ENCODE results near the gene MAP3K14. TPM values are rescaled to one million over a fixed set of nuclear protein-coding genes. Genes with fewer than 3 reads are reported as not detected.

The MAP3K14 gene
- total and polyA plus RNA-seq, 5 donors = 10.8 to 17.1 (median 15.0) TPM

DNA sequence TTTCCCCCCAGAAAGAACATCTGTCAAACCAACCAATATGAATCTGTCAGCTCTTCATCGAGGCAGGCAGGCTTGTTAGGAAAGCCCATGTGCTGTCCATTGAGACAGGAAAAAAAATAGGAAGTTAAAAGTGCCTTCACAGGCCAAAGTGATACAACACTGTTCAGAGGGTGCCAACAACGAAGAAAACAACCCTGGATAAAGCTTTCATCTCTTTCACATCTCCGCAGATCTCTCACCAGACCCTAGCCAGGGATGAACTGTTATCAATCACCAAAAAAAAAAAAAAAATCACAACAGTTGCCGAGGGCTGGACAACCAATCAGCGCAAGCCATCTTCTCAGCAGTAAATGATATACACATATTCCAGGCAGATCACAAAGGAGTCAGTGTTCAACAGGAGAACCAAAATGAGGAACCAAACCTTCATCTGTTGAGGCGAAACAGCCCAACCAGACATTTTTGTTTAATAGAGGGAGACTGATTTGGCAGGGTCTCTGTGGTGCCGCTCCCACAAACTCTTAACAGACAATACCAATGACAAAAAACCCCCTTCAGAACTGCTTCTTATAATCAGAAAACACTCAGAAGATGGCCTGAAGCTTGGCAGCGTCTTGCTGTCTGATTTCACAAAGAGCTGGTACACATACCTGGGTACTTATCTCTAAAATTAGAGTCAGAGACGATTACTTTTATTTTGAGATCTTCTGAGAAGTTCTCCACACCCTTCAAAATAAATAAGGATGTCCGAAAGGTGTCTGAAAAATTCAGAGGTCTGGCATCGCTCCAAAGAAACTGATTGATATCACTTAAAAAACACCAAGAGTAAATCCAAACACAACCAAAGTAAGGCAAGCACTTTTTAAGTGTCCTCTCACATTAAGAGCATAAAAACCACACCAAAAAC is 1.8 kb downstream of the MAP3K14 start:
- peak overlapping the region; percentile 92 for H3K4me3 ChIP-seq (ENCODE audit: low read length)
- WGBS = 24% methylated on average over 11 of the region's 11 CpGs
- ATAC-seq (no peak), DNase-seq (no peak)
- H3K9me3 ChIP-seq (ENCODE audit: control insufficient read depth, low read length) = no peaks in the 10 kb centered on the region
- peak overlapping the region; percentile 65 for H3K27ac ChIP-seq (ENCODE audit: low read length)
- H3K27me3 ChIP-seq (ENCODE audit: control insufficient read depth, insufficient read depth) = no peaks in the 10 kb centered on the region
- intact Hi-C loops (cut with DNase I) = loop anchor here in 3 of 4 donors (5.0 to 10.0 kb wide), 4 partner anchors 38 to 170 kb away; partner anchors contain the start of gene HEXIM1 (in 1 of the 3)
- peaks cover 32% of the 10 kb centered on the region for H3K4me1 ChIP-seq (ENCODE audit: control insufficient read depth, insufficient read depth, low read length)

DNA sequence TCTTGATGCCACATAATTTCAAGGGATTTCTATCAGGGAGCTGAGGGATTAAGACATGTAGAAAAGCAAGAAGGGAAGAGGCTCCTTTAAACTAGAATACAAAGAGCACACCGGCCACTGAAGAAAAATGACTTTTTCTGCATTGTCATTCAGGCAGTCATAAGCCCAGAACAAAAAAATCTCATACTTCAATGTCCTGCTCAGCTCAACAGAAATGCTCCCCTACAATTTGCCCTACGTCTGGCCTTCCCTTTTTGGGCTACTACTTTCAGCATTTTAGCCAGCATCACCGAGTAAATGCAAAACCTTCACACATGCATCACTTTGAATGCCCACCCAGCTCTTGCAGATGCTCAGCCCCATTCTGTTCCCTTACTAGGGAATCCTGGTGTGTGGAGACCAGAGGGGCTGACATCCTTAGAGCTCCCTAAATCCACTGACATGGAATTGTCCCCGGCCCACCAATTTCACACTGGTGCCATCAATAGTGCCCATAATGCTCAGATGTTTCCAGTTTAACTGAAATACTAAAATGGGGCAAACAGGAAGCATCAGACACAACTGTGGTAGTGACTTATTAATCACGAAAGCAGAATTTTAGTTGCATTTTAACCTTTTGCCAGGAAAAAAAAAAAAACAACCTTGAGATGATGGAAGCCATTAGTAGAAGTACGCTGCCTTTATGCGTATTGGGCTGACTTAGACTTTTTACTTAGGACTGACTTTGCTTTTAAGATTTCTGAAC is 2.7 kb downstream of the MAP3K14 start:
- intact Hi-C loops (cut with DNase I) = loop anchor here in 3 of 4 donors (5.0 to 10.0 kb wide), 3 partner anchors 37 to 169 kb away; partner anchors contain the start of gene HEXIM1 (in 1 of the 3)

DNA sequence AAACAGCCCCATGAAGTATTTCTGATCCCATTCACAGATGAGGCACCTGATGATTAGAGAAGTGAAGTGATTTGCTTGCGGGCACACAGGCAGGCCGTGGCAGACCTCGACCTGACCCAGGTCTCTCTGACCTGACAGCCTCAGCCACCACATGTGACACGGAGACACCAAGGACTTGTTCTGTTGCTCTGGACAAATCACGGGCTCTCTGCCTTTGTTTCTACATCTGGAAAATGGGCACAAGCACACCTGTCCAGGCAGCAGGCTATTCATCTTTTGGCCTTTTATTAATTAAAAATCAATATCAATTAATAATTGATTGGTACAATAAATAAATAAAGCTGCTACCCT is 3.4 kb downstream of the MAP3K14 start:
- DNase-seq = no peak
- no peak for ATAC-seq
- intact Hi-C loops (cut with DNase I) = loop anchor here in 3 of 4 donors (5.0 to 10.0 kb wide), 3 partner anchors 36 to 169 kb away; partner anchors contain the start of gene HEXIM1 (in 1 of the 3)
- Histone ChIP-seq H3K4me3 (ENCODE audit: low read length) (no peak overlapping the region), H3K4me1 (ENCODE audit: control insufficient read depth, insufficient read depth, low read length) (peaks cover 40% of the 10 kb centered on the region), H3K27me3 (ENCODE audit: control insufficient read depth, insufficient read depth) (no peaks in the 10 kb centered on the region), H3K27ac (ENCODE audit: low read length) (peak overlapping the region; percentile 93), H3K9me3 (ENCODE audit: control insufficient read depth, low read length) (no peaks in the 10 kb centered on the region)
- 83% methylated on average over 5 of the region's 5 CpGs for WGBS

More for the DNA sequence above, 2.7 kb downstream of the MAP3K14 start:
- Histone ChIP-seq H3K4me1 (ENCODE audit: control insufficient read depth, insufficient read depth, low read length) (peaks cover 37% of the 10 kb centered on the region), H3K9me3 (ENCODE audit: control insufficient read depth, low read length) (no peaks in the 10 kb centered on the region), H3K4me3 (ENCODE audit: low read length) (peak overlapping the region; percentile 92), H3K27ac (ENCODE audit: low read length) (peak overlapping the region; percentile 60), H3K27me3 (ENCODE audit: control insufficient read depth, insufficient read depth) (no peaks in the 10 kb centered on the region)
- 55% methylated on average over 7 of the region's 7 CpGs for WGBS
- peak in 1 of 3 donors; percentile 24 for DNase-seq
- no peak for ATAC-seq

DNA sequence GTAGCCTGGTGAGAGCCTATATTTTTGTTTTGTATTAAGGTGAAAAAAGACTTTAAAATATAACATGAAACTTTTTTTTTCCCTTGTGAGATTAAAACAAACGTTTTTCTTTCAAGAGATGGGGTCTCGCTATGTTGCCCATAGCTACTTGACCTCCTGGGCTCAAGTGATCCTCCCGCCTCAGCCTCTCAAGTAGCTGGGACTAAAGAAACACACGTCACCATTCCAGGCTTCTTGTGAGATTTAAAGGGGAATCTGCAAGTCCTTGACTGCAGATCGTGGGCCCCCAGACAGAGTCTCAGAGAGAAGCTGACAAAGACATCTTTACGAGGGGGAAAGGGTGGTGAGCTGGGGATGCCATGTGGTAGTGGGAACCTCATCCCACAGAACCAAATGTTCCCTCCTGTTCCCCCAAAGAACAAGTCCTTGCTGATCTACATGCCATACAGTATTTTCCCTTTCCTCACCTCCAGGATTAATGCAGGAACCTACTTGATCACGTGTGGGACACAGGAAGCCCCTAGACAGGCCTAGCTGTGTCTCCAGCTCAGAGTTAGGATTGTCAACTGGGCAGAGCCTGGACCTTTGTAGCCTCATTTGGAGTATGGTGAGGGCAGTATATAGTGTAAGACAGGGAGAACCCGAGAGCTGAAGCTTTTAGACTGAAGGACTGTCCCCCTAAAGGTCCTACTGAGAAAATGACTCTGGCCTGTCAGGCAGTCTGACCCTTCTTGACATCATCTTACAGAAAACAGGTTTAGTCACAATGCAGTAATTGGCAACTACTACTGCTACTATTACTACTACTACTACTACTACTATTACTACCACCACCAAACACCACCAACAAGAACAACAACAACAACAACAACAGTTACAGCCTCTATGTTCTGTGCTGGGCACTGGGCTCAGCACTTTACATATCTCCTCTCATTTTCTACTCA is 4.1 kb downstream of the MAP3K14 start:
- intact Hi-C loops (cut with DNase I) = loop anchor here in 3 of 4 donors (5.0 to 10.0 kb wide), 3 partner anchors 35 to 168 kb away; partner anchors contain the start of gene HEXIM1 (in 1 of the 3)
- H3K27me3 ChIP-seq (ENCODE audit: control insufficient read depth, insufficient read depth) = no peaks in the 10 kb centered on the region
- H3K4me1 ChIP-seq (ENCODE audit: control insufficient read depth, insufficient read depth, low read length) = peaks cover 45% of the 10 kb centered on the region
- peak overlapping the region; percentile 93 for H3K27ac ChIP-seq (ENCODE audit: low read length)
- DNase-seq (no peak), ATAC-seq (no peak)
- H3K9me3 ChIP-seq (ENCODE audit: control insufficient read depth, low read length) = no peaks in the 10 kb centered on the region
- 32% methylated on average over 8 of the region's 8 CpGs for WGBS
- H3K4me3 ChIP-seq (ENCODE audit: low read length) = no peak overlapping the region

DNA sequence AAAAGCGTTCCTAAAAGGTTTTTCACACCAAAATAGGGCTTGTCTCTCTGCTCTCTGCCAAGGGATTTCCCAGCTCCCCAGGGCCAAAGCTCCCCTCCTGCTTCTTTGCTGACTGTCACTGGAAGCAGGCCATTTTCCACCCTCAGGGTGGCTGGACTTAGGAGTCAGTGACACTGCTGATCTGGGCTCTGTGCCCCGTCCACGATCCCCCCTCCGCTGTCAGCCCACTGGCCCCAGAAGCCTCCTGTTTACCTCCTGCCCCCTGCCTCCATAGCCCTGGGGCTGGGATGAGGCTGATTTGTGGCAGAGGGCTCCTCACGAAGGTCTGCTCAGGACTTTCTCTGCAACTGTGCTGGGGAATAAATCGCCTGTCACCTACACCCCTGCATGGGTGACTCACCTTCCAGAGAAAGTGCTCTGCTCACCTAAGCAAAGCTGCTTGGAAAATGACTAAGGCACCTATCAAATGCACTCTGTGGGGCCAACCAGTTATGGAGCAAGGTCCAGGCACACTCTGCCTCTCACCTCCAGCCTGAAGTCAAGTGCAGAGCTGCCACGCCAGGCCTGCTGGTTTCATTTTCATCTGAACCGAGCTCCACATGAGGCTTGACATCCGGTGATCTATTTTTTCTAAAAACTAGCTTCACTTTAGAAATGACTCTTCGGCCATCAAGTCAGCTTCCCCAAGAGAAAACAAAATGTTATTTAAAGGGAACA is 4.9 kb downstream of the MAP3K14 start:
- DNase-seq (peak; percentile 56 to 85 (median 74)), ATAC-seq (peak; percentile 3 to 33)
- Histone ChIP-seq H3K27ac (ENCODE audit: low read length) (peak overlapping the region; percentile 88), H3K4me1 (ENCODE audit: control insufficient read depth, insufficient read depth, low read length) (peaks cover 45% of the 10 kb centered on the region), H3K9me3 (ENCODE audit: control insufficient read depth, low read length) (no peaks in the 10 kb centered on the region), H3K4me3 (ENCODE audit: low read length) (no peak overlapping the region), H3K27me3 (ENCODE audit: control insufficient read depth, insufficient read depth) (no peaks in the 10 kb centered on the region)
- intact Hi-C loops (cut with DNase I) = loop anchor here in 3 of 4 donors (5.0 to 10.0 kb wide), 3 partner anchors 35 to 167 kb away; partner anchors contain the start of gene HEXIM1 (in 1 of the 3)
- 21% methylated on average over 10 of the region's 10 CpGs for WGBS

DNA sequence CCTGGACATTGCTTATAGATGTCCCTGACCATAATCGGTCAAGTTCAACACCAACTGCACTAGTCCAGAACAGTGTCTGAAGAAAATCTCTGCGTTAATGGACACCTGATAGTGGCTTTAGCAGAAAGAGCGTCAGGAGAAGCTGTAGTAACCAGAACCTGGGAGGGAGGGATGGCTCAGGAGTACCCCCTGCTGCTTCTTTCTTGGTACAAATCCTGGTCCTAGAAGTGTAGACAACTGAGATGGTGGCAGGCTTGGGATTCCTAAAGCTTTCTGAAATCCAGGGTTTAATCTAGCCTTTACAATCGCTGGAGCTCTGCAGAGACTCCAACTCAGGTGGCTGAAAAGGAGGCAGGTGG is 5.4 kb downstream of the MAP3K14 start:
- DNase-seq (no peak), ATAC-seq (no peak)
- Histone ChIP-seq H3K4me3 (ENCODE audit: low read length) (no peak overlapping the region), H3K9me3 (ENCODE audit: control insufficient read depth, low read length) (no peaks in the 10 kb centered on the region), H3K27me3 (ENCODE audit: control insufficient read depth, insufficient read depth) (no peaks in the 10 kb centered on the region), H3K4me1 (ENCODE audit: control insufficient read depth, insufficient read depth, low read length) (peaks cover 45% of the 10 kb centered on the region), H3K27ac (ENCODE audit: low read length) (peak overlapping the region; percentile 88)
- 74% methylated on average over 4 of the region's 4 CpGs for WGBS
- intact Hi-C loops (cut with DNase I) = loop anchor here in 3 of 4 donors (5.0 to 10.0 kb wide), 3 partner anchors 34 to 167 kb away; partner anchors contain the start of gene HEXIM1 (in 1 of the 3)

DNA sequence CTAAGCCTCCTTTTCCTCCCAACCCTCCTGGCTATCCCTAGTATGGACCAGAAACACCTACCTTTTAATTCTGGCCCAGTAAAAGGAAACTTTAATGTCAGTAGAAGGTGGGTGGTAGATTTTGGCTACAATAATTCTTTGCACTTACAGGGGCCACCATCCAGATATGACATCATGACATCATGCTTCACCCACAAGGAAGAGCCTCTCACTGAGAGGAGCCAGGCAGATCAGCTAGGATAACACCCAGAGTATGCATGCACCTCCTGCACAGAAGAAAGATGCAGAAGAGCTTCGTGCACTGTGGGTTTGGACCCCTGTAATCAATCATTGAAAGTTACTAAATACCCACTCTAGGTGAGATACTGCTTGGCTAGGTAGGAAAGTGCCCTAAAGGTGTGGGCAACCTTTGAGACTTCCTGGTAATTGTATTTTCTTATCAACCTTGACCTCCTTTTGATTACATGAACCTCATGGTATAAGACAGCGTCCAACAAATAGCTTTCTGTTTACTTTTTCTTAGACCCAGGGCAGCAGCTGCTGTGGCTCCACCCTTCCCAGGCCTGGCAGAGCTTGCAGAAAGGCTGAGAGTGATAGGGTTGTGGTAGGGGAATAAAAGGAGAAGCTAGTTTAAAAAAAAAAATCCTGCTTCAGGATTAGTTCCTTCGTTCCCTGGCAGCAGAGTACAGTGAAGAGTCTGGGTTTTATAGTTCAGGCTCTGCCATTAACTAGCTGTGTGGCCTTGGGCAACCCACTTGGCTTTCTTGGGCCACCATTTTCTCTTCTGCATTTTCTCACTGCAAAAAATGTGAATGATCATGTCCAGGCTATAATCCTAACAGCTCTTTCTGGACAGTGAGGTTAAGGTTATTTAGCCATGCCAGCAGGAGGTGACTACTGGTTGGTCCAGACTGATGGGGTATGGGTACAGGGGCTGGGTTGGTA is 6.2 kb downstream of the MAP3K14 start:
- peak in 2 of 3 donors; percentile 87 to 88 for DNase-seq
- ATAC-seq = peak in 1 of 2 donors; percentile 55
- peaks cover 47% of the 10 kb centered on the region for H3K4me1 ChIP-seq (ENCODE audit: control insufficient read depth, insufficient read depth, low read length)
- peak overlapping the region; percentile 88 for H3K27ac ChIP-seq (ENCODE audit: low read length)
- H3K4me3 ChIP-seq (ENCODE audit: low read length) = no peak overlapping the region
- intact Hi-C loops (cut with DNase I) = loop anchor here in 3 of 4 donors (5.0 to 10.0 kb wide), 3 partner anchors 33 to 166 kb away; partner anchors contain the start of gene HEXIM1 (in 1 of the 3)
- H3K9me3 ChIP-seq (ENCODE audit: control insufficient read depth, low read length) = no peaks in the 10 kb centered on the region
- WGBS = 30% methylated on average over 3 of the region's 3 CpGs
- no peaks in the 10 kb centered on the region for H3K27me3 ChIP-seq (ENCODE audit: control insufficient read depth, insufficient read depth)

DNA sequence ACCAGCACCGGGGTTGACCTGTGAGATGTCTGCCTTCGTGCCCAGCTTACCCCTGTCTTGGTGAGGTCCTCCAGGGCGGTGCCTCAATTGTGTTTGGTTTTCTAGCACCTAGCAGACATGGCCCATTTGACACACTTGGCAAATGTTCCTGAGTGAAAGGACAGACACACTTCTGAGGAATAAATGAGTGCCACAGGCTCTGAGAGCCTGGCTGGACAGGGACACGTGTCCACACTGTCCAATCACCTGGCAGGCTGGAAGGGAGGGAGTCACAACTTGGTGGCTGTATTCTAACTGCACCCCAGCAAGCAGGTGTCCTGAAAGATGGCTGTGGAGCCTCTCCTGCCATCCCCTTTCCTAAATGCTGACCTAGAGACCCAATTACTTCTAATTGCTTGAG is 7.4 kb downstream of the MAP3K14 start:
- no peak for DNase-seq
- no peak overlapping the region for H3K27ac ChIP-seq (ENCODE audit: low read length)
- intact Hi-C loops (cut with DNase I) = no loop called here
- ATAC-seq = no peak
- peaks cover 47% of the 10 kb centered on the region for H3K4me1 ChIP-seq (ENCODE audit: control insufficient read depth, insufficient read depth, low read length)
- no peaks in the 10 kb centered on the region for H3K27me3 ChIP-seq (ENCODE audit: control insufficient read depth, insufficient read depth)
- WGBS = 87% methylated on average over 4 of the region's 4 CpGs
- no peak overlapping the region for H3K4me3 ChIP-seq (ENCODE audit: low read length)
- H3K9me3 ChIP-seq (ENCODE audit: control insufficient read depth, low read length) = no peaks in the 10 kb centered on the region

DNA sequence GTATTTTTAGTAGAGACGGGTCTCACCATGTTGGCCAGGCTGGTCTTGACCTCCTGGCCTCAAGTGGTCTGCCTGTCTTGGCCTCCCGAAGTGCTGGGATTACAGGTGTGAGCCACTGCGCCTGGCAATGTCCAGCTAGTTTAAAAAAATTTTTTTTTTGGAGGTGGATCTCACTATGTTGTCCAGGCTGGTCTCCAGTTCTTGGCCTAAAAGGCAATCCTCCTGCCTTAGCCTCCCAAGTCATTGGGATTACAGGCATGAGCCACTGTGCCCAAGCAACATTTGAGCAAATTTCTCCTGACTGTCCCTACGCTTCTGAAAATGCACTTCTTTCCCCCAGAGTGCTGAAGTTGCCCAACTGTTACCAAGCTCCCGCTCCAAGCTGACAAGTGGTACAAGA is 8.0 kb downstream of the MAP3K14 start:
- peaks cover 44% of the 10 kb centered on the region for H3K4me1 ChIP-seq (ENCODE audit: control insufficient read depth, insufficient read depth, low read length)
- ATAC-seq (no peak), DNase-seq (no peak)
- H3K9me3 ChIP-seq (ENCODE audit: control insufficient read depth, low read length) = no peaks in the 10 kb centered on the region
- H3K4me3 ChIP-seq (ENCODE audit: low read length) = no peak overlapping the region
- H3K27me3 ChIP-seq (ENCODE audit: control insufficient read depth, insufficient read depth) = no peaks in the 10 kb centered on the region
- WGBS = 94% methylated on average over 5 of the region's 5 CpGs
- no peak overlapping the region for H3K27ac ChIP-seq (ENCODE audit: low read length)
- intact Hi-C loops (cut with DNase I) = no loop called here

Data from right cardiac atrium (tissue), 5 donors.